ENCODE measurements around the gene NXPE3. TPM values are rescaled to one million over a fixed set of nuclear protein-coding genes. Genes with fewer than 3 reads are reported as not detected.

NXPE3 gene
- total RNA-seq, 1 experiment from 2014 or later: 37.6 TPM

DNA sequence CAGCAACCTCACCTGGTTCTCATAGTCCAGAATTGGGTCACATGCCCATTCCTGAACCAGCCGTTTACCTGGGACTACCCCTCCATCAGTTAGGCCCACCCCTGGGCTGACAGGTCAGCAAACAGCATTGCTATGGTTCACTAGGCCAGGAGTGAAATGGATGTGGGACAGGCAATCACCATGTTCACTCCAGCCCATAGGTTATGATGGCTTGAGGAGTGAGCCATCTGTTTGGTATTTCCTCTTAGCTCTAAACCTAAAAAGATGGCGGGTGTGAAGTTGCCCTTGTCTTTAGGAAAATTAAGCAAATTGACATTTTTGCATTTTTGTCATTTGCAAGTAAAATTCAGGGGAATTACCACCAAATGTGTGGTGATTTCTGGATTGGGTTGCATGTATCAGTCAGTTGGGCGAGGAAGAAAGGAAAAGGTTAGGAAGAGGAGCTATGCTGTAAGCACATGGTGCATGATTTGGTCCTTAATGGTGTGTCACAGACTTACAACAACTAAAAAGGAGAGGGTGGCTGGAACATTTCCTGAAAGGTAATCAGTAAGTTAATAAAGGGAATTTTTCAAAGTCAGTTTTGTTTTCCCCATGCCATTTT lies 17.2 kb downstream of the NXPE3 start:
- H3K4me3 ChIP-seq (ENCODE audit: low read depth, low read length, poor library complexity, severe bottlenecking): no peak overlapping the region
- intact Hi-C loops (cut with micrococcal nuclease; ENCODE audit: unreplicated experiment): no loop called here
- peaks cover 8% of the 10 kb centered on the region for H3K9me3 ChIP-seq (ENCODE audit: low read depth, low read length, poor library complexity, severe bottlenecking)
- H3K27me3 ChIP-seq (replicated peaks; ENCODE audit: insufficient read depth, low read depth, low read length, poor library complexity): no peaks in the 10 kb centered on the region
- POLR2A ChIA-PET (ENCODE audit: low non-redundant PET): no interaction called here
- TF ChIP-seq, protein P1, sequence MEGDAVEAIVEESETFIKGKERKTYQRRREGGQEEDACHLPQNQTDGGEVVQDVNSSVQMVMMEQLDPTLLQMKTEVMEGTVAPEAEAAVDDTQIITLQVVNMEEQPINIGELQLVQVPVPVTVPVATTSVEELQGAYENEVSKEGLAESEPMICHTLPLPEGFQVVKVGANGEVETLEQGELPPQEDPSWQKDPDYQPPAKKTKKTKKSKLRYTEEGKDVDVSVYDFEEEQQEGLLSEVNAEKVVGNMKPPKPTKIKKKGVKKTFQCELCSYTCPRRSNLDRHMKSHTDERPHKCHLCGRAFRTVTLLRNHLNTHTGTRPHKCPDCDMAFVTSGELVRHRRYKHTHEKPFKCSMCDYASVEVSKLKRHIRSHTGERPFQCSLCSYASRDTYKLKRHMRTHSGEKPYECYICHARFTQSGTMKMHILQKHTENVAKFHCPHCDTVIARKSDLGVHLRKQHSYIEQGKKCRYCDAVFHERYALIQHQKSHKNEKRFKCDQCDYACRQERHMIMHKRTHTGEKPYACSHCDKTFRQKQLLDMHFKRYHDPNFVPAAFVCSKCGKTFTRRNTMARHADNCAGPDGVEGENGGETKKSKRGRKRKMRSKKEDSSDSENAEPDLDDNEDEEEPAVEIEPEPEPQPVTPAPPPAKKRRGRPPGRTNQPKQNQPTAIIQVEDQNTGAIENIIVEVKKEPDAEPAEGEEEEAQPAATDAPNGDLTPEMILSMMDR (conservative IDR thresholded peaks at IDR 0.05; ENCODE audit: low read depth, low read length): no peak
- no peak for TF ChIP-seq EZH2 (IDR thresholded peaks at IDR 0.05; ENCODE audit: borderline replicate concordance, low read depth, low read length, poor library complexity, severe bottlenecking)
- CTCF ChIA-PET: no interaction called here
- no TSS peak for BruUV-seq (replicated peaks)
- DNase-seq (ENCODE audit: low spot score): no peak
- no peaks in the 10 kb centered on the region for H3K4me1 ChIP-seq (ENCODE audit: insufficient read depth, low read length, poor library complexity, severe bottlenecking)
- H3K36me3 ChIP-seq (ENCODE audit: insufficient read depth, low read length, poor library complexity, severe bottlenecking): peaks cover 36% of the 10 kb centered on the region
- H3K27ac ChIP-seq (ENCODE audit: low read depth, low read length, poor library complexity, severe bottlenecking): no peak overlapping the region

DNA sequence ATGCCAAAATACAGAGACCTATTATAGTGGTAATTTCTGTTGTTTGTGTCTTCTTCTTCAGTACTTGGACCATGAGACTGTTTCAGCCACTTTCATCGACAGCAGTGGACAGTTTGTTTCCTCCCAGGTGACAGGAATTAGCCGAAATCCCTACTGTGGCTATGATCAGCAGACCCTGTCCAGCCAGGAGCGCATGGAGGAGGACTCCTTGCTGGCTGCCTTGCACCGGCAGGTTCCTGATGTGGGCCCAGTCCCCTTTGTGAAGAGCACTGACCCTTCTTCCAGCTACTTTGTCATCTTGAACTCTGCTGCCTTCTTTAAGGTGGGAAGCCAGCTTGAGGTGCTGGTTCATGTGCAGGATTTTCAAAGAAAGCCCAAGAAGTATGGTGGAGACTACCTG lies 22.2 kb downstream of the NXPE3 start:
- TF ChIP-seq, protein P1 (conservative IDR thresholded peaks at IDR 0.05; ENCODE audit: low read depth, low read length): no peak
- TF ChIP-seq EZH2 (IDR thresholded peaks at IDR 0.05; ENCODE audit: borderline replicate concordance, low read depth, low read length, poor library complexity, severe bottlenecking): no peak
- peaks cover 17% of the 10 kb centered on the region for H3K36me3 ChIP-seq (ENCODE audit: insufficient read depth, low read length, poor library complexity, severe bottlenecking)
- no peak for DNase-seq (ENCODE audit: low spot score)
- no peaks in the 10 kb centered on the region for H3K27me3 ChIP-seq (replicated peaks; ENCODE audit: insufficient read depth, low read depth, low read length, poor library complexity)
- H3K4me3 ChIP-seq (ENCODE audit: low read depth, low read length, poor library complexity, severe bottlenecking): no peak overlapping the region
- intact Hi-C loops (cut with micrococcal nuclease; ENCODE audit: unreplicated experiment): no loop called here
- H3K9me3 ChIP-seq (ENCODE audit: low read depth, low read length, poor library complexity, severe bottlenecking): no peaks in the 10 kb centered on the region
- POLR2A ChIA-PET (ENCODE audit: low non-redundant PET): no interaction called here
- no peaks in the 10 kb centered on the region for H3K4me1 ChIP-seq (ENCODE audit: insufficient read depth, low read length, poor library complexity, severe bottlenecking)
- BruUV-seq (replicated peaks): no TSS peak
- no peak overlapping the region for H3K27ac ChIP-seq (ENCODE audit: low read depth, low read length, poor library complexity, severe bottlenecking)
- CTCF ChIA-PET: no interaction called here

DNA sequence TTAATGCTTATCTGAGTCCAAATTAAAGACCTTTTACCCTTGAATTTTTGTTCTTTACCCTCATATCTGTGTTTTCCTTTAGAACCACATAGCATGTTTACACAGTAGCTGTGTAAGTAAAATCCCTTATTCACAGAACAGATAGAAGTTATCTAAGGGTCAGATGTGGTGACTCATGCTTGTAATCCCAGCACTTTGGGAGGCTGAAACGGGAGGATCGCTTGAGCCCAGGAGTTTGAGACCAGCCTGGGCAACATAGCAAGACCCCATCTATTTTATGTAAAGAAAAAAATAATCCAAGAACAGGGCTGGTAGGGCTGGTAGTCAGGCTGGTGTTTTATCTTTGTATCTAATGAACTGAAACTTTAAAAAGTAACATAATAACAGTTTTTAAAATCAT lies 23.2 kb downstream of the NXPE3 start:
- no peaks in the 10 kb centered on the region for H3K9me3 ChIP-seq (ENCODE audit: low read depth, low read length, poor library complexity, severe bottlenecking)
- no peak overlapping the region for H3K4me3 ChIP-seq (ENCODE audit: low read depth, low read length, poor library complexity, severe bottlenecking)
- no TSS peak for BruUV-seq (replicated peaks)
- H3K4me1 ChIP-seq (ENCODE audit: insufficient read depth, low read length, poor library complexity, severe bottlenecking): no peaks in the 10 kb centered on the region
- ChIA-PET POLR2A (ENCODE audit: low non-redundant PET) (no interaction called here), CTCF (interaction anchor here (0.6 to 1.1 kb wide), 2 partner anchors 133 to 423 kb away, joined by 3 to 6 read pairs; no protein-coding TSS in a partner anchor)
- no peaks in the 10 kb centered on the region for H3K27me3 ChIP-seq (replicated peaks; ENCODE audit: insufficient read depth, low read depth, low read length, poor library complexity)
- peaks cover 17% of the 10 kb centered on the region for H3K36me3 ChIP-seq (ENCODE audit: insufficient read depth, low read length, poor library complexity, severe bottlenecking)
- DNase-seq (ENCODE audit: low spot score): no peak
- no peak overlapping the region for H3K27ac ChIP-seq (ENCODE audit: low read depth, low read length, poor library complexity, severe bottlenecking)
- intact Hi-C loops (cut with micrococcal nuclease; ENCODE audit: unreplicated experiment): loop anchor here (2.0 kb wide), 1 partner anchor 107 kb away; no protein-coding TSS in a partner anchor
- TF ChIP-seq EZH2 (IDR thresholded peaks at IDR 0.05; ENCODE audit: borderline replicate concordance, low read depth, low read length, poor library complexity, severe bottlenecking): no peak
- TF ChIP-seq, protein P1 (conservative IDR thresholded peaks at IDR 0.05; ENCODE audit: low read depth, low read length): no peak

Data from A673 (cell line).